Panc1 (cell line): Measurements from ENCODE around the gene GRID2IP. TPM values are rescaled to one million over a fixed set of nuclear protein-coding genes. Genes with fewer than 3 reads are reported as not detected.

Experiments
- ATAC-seq: fragments of 200-7000 bp; cut with Tn5 transposase; 2 replicates; pipeline ENCODE4 v1.9.1; 2020; ENCODE audit warnings: mild to moderate bottlenecking, moderate library complexity
- BruUV-seq: library from RNA; stranded (reverse); fragments of 400-500 nt; replicated peaks from 2 replicates; lab custom pipeline; 2021; lab: Mats Ljungman, UMichigan
- CTCF ChIA-PET: fragments of 300-600 bp; sonication (Branson Sonifier 250); formaldehyde crosslinking; loops from one replicate; lab custom pipeline; 2022; ENCODE audit warnings: antibody characterized with exemption; lab: Charles Lee
- POLR2A ChIA-PET: fragments of 300-600 bp; sonication (Branson Sonifier 250); formaldehyde crosslinking; loops from one replicate; lab custom pipeline; 2022; ENCODE audit warnings: antibody characterized with exemption; lab: Charles Lee
- DNase-seq: peaks from one replicate; pipeline ENCODE4 v3.0.0-alpha.2; 2010; ENCODE audit warnings: low read depth, low spot score
- H3K27ac ChIP-seq: 2 replicates; pipeline ENCODE4 v1.5.1; 2011; ENCODE audit warnings: mild to moderate bottlenecking, low read length, inconsistent platforms
- H3K27me3 ChIP-seq: fragments of 200-500 bp; sonication (Bioruptor generic); 2 replicates; pipeline ENCODE4 v1.6.0; 2014; ENCODE audit warnings: low read length, inconsistent platforms; ENCODE audit not compliant: control insufficient read depth, insufficient read depth
- H3K36me3 ChIP-seq: fragments of 200-500 bp; sonication (Bioruptor generic); 2 replicates; pipeline ENCODE4 v1.5.1; 2014; ENCODE audit warnings: inconsistent platforms, mild to moderate bottlenecking, low read length, moderate library complexity; ENCODE audit not compliant: control insufficient read depth, insufficient read depth
- H3K4me1 ChIP-seq: 2 replicates; pipeline ENCODE4 v1.5.1; 2011; ENCODE audit warnings: inconsistent platforms, mild to moderate bottlenecking, low read length, moderate library complexity; ENCODE audit not compliant: control insufficient read depth, insufficient read depth
- H3K4me3 ChIP-seq, 2 experiments: 2 replicates each; pipeline ENCODE4 v1.5.1; 2011 to 2012; ENCODE audit warnings: low read depth in 2 of 2, low read length in 2 of 2, mild to moderate bottlenecking in 2 of 2, inconsistent platforms in 1 of 2, moderate library complexity in 1 of 2
- H3K9me3 ChIP-seq: fragments of 200-500 bp; sonication (Bioruptor generic); 2 replicates; pipeline ENCODE4 v1.5.1; 2014; ENCODE audit warnings: low read depth, mild to moderate bottlenecking, inconsistent platforms, low read length, moderate library complexity; ENCODE audit not compliant: control insufficient read depth, insufficient read depth
- CTCF ChIP-seq: fragments of 450-650 bp; IDR thresholded peaks from 2 replicates; pipeline ENCODE4 v1.5.1; 2017; ENCODE audit warnings: mild to moderate bottlenecking
- POLR2AphosphoS5 ChIP-seq: IDR thresholded peaks from 2 replicates; pipeline ENCODE4 v1.6.1; 2012; ENCODE audit warnings: mild to moderate bottlenecking, low read depth, low read length, moderate library complexity
- REST ChIP-seq, 2 experiments: IDR thresholded peaks; 2 replicates each; pipeline ENCODE4 v1.6.1; 2011 to 2012; ENCODE audit warnings: low read depth in 2 of 2, control low read depth in 1 of 2, low read length in 1 of 2, mild to moderate bottlenecking in 1 of 2, moderate library complexity in 1 of 2; ENCODE audit not compliant: insufficient read depth in 1 of 2
- SIN3A ChIP-seq: IDR thresholded peaks from 2 replicates; pipeline ENCODE4 v1.6.1; 2012; ENCODE audit warnings: low read depth, mild to moderate bottlenecking, low read length, moderate library complexity, borderline replicate concordance; ENCODE audit not compliant: insufficient read depth
- TCF7L2 ChIP-seq: IDR thresholded peaks from 2 replicates; pipeline ENCODE4 v1.6.1; 2011; ENCODE audit warnings: mild to moderate bottlenecking, low read depth, low read length, inconsistent platforms
- in situ Hi-C: cut with HindIII; loops from 2 replicates; pipeline ENCODE4 v1.10.0; 2016; ENCODE audit warnings: low sequenced_read_pairs, low pct_unique_long_range_greater_than_20kb
- intact Hi-C: fragments of 100-400 bp; cut with micrococcal nuclease; formaldehyde crosslinking; loops from one replicate; pipeline ENCODE4 v1.10.0; 2022; ENCODE audit not compliant: unreplicated experiment
- total RNA-seq: library from RNA; stranded (reverse); gene quantifications from one replicate; pipeline ENCODE4 v1.2.1, GENCODE V29; 2021; ENCODE audit not compliant: unreplicated experiment

GRID2IP gene
- total RNA-seq, 1 experiment from 2014 or later = 0.13 TPM

GRCh38 chr7:6530626-6531491 lies 20.4 kb downstream of the GRID2IP start:
- Histone ChIP-seq H3K4me1 (peaks cover 4% of the 10 kb centered on the region; the same call in 1 of the 2 replicates), H3K9me3 (no peaks in the 10 kb centered on the region), H3K27ac (no peak overlapping the region), H3K36me3 (no peaks in the 10 kb centered on the region), H3K4me3 (peak overlapping the region; percentile 49 to 63), H3K27me3 (peaks cover 6% of the 10 kb centered on the region; the same call in 1 of the 2 replicates)
- ATAC-seq = peak; percentile 33
- POLR2A ChIA-PET = no interaction called here
- in situ Hi-C loops (no loop called here), intact Hi-C loops (no loop called here)
- BruUV-seq = no TSS peak
- TF ChIP-seq CTCF = no peak
- TF ChIP-seq POLR2AphosphoS5 = no peak
- no peak for TF ChIP-seq SIN3A
- no peak for TF ChIP-seq TCF7L2
- no peak for TF ChIP-seq REST (IDR thresholded peaks at IDR 0.05; ENCODE audit: insufficient read depth in 1 of 2, low read depth in 2 of 2, low read length in 1 of 2)
- no peak for DNase-seq
- CTCF ChIA-PET = interaction anchor here (0.9 kb wide), 1 partner anchor 28 kb away, joined by 16 read pairs; no protein-coding TSS in a partner anchor

- Histone ChIP-seq H3K4me1 (peaks cover 4% of the 10 kb centered on the region; the same call in 1 of the 2 replicates), H3K27ac (no peak overlapping the region), H3K9me3 (no peaks in the 10 kb centered on the region), H3K4me3 (no peak overlapping the region), H3K36me3 (no peaks in the 10 kb centered on the region), H3K27me3 (peaks cover 6% of the 10 kb centered on the region; the same call in 1 of the 2 replicates)
- intact Hi-C loops = no loop called here
- CTCF ChIA-PET = no interaction called here
- TF ChIP-seq SIN3A (no peak), POLR2AphosphoS5 (no peak), TCF7L2 (no peak), REST (IDR thresholded peaks at IDR 0.05; ENCODE audit: insufficient read depth in 1 of 2, low read depth in 2 of 2, low read length in 1 of 2) (no peak), CTCF (no peak)
- BruUV-seq = no TSS peak
- in situ Hi-C loops = no loop called here
- DNase-seq (no peak), ATAC-seq (no peak)
- POLR2A ChIA-PET = interaction anchor here (0.6 kb wide), 1 partner anchor 522 kb away, joined by 8 read pairs; no protein-coding TSS in a partner anchor
Measured at GRCh38 chr7:6529643-6530042, 21.6 kb downstream of the GRID2IP start.
